ENCODE measurements around the gene DHX34.

DHX34 gene

DNA sequence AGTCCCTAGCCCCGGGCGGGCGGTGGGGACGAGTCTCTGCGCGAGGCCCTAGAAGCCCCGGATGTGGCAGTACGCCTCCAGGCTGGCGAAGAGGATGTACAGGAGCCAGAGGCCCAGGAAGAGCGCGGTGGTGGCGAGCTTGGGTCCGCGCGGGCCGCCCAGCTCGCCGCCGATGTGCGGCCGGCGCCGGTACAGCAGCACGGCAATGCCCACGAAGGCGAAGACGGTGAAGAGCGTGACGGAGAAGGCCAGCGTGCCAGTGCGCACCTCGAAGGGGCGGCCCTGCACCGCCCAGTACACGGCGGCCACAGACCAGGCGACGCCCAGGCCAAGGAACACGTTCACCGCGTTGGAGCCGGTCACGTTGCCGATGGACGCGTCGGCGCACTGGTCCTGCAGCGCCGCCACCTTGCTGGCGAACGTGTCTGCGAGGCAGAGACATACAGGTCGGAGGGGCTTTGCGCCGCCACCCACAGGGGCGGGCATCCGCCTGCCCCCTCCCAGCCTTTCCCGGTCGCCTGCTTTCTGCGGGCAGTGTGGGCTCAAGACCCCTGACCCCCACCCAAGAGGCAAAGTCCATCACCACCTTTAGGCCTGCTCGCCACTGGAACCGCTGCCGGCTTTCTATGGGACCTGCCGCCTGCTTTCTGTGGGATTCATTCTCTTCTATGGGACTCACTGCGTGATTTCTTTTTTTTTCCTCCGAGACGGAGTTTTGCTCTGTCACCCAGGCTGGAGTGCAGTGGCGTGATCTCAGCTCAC lies 81.1 kb downstream of the DHX34 start:
- no peaks in the 10 kb centered on the region for H3K9me3 ChIP-seq (ENCODE audit: insufficient read depth, low read length)
- no peaks in the 10 kb centered on the region for H3K79me2 ChIP-seq (ENCODE audit: low read length)
- H3K9ac ChIP-seq (ENCODE audit: low read length), result no peak overlapping the region
- peaks cover 14% of the 10 kb centered on the region for H3K27me3 ChIP-seq (ENCODE audit: low read depth, low read length)
- H2AFZ ChIP-seq (ENCODE audit: low read depth, low read length), result no peak overlapping the region
- TF ChIP-seq, protein P1, sequence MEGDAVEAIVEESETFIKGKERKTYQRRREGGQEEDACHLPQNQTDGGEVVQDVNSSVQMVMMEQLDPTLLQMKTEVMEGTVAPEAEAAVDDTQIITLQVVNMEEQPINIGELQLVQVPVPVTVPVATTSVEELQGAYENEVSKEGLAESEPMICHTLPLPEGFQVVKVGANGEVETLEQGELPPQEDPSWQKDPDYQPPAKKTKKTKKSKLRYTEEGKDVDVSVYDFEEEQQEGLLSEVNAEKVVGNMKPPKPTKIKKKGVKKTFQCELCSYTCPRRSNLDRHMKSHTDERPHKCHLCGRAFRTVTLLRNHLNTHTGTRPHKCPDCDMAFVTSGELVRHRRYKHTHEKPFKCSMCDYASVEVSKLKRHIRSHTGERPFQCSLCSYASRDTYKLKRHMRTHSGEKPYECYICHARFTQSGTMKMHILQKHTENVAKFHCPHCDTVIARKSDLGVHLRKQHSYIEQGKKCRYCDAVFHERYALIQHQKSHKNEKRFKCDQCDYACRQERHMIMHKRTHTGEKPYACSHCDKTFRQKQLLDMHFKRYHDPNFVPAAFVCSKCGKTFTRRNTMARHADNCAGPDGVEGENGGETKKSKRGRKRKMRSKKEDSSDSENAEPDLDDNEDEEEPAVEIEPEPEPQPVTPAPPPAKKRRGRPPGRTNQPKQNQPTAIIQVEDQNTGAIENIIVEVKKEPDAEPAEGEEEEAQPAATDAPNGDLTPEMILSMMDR (IDR thresholded peaks at IDR 0.05; ENCODE audit: low read depth, low read length), result no peak
- no peak for TF ChIP-seq EZH2phosphoT487 (IDR thresholded peaks at IDR 0.05; ENCODE audit: low read depth)
- H3K4me2 ChIP-seq (ENCODE audit: low read length), result no peak overlapping the region
- no peak overlapping the region for H3K27ac ChIP-seq (ENCODE audit: low read length)
- no peaks in the 10 kb centered on the region for H4K20me1 ChIP-seq (ENCODE audit: insufficient read depth, low read length)
- no peaks in the 10 kb centered on the region for H3K36me3 ChIP-seq (replicated peaks; ENCODE audit: low read depth, low read length)
- H3K4me1 ChIP-seq (ENCODE audit: low read length), result peaks cover 30% of the 10 kb centered on the region
- no peak overlapping the region for H3K4me3 ChIP-seq (ENCODE audit: low read length)

- H3K79me2 ChIP-seq (ENCODE audit: low read length), result no peaks in the 10 kb centered on the region
- no peak overlapping the region for H3K9ac ChIP-seq (ENCODE audit: low read length)
- no peaks in the 10 kb centered on the region for H3K36me3 ChIP-seq (replicated peaks; ENCODE audit: low read depth, low read length)
- no peak overlapping the region for H3K4me3 ChIP-seq (ENCODE audit: low read length)
- H2AFZ ChIP-seq (ENCODE audit: low read depth, low read length), result no peak overlapping the region
- peaks cover 41% of the 10 kb centered on the region for H3K4me1 ChIP-seq (ENCODE audit: low read length)
- TF ChIP-seq EZH2phosphoT487 (IDR thresholded peaks at IDR 0.05; ENCODE audit: low read depth), result no peak
- TF ChIP-seq, protein P1 (IDR thresholded peaks at IDR 0.05; ENCODE audit: low read depth, low read length), result no peak
- H4K20me1 ChIP-seq (ENCODE audit: insufficient read depth, low read length), result no peaks in the 10 kb centered on the region
- H3K27ac ChIP-seq (ENCODE audit: low read length), result no peak overlapping the region
- no peak overlapping the region for H3K4me2 ChIP-seq (ENCODE audit: low read length)
- peaks cover 21% of the 10 kb centered on the region for H3K27me3 ChIP-seq (ENCODE audit: low read depth, low read length)
- H3K9me3 ChIP-seq (ENCODE audit: insufficient read depth, low read length), result no peaks in the 10 kb centered on the region
These were observed 83.0 kb downstream of the DHX34 start for GRCh38 chr19:47432091-47432490.
